Measurements from ENCODE around the gene SOX11. TPM values are rescaled to one million over a fixed set of nuclear protein-coding genes. Genes with fewer than 3 reads are reported as not detected.

SOX11 gene
- total RNA-seq, 1 experiment from 2014 or later: not detected

DNA sequence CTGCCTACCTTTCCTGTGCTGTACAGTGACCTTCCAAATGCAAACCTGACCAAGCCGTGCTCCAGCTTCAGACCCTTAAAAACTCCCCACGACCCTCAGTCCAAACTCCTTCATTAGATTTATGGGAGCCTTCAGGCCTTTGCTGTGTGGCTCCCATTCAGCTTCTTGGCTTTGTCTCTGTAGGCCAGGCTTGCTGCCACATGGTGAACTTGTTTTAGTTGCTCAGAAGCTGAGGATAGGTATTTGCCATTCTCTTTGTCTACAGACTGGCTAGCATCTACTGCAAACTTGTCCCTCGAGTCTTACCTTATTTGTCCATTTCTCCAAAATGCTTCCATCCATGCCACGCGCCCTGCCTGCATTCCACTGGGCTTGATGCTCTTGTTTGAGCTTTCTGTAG is 49.1 kb downstream of the SOX11 start:
- POLR2A ChIA-PET (ENCODE audit: unreplicated experiment): no interaction called here
- Histone ChIP-seq H3K9me3 (ENCODE audit: low read length) (no peaks in the 10 kb centered on the region), H3K9ac (ENCODE audit: low read length) (no peak overlapping the region), H3K4me2 (ENCODE audit: low read length) (no peak overlapping the region), H3K27ac (ENCODE audit: low read length) (no peak overlapping the region), H3F3A (ENCODE audit: low read length, unreplicated experiment) (no peaks in the 10 kb centered on the region), H3K36me3 (ENCODE audit: low read depth, low read length) (no peaks in the 10 kb centered on the region), H3K27me3 (ENCODE audit: low read length) (no peaks in the 10 kb centered on the region), H4K20me1 (ENCODE audit: low read length) (no peaks in the 10 kb centered on the region), H3K4me1 (ENCODE audit: insufficient read depth, low read length) (no peaks in the 10 kb centered on the region), H3K9me2 (replicated peaks; ENCODE audit: low read length) (no peaks in the 10 kb centered on the region), H3K4me3 (ENCODE audit: low read length) (no peak overlapping the region), H3K79me2 (ENCODE audit: low read length) (no peaks in the 10 kb centered on the region), H2AFZ (ENCODE audit: low read length) (no peak overlapping the region)
- CTCF ChIA-PET: no interaction called here
- ATAC-seq (no peak), DNase-seq (no peak)
- intact Hi-C loops (cut with micrococcal nuclease): no loop called here
- no TSS peak for BruUV-seq (replicated peaks)
- TF ChIP-seq, protein P1, sequence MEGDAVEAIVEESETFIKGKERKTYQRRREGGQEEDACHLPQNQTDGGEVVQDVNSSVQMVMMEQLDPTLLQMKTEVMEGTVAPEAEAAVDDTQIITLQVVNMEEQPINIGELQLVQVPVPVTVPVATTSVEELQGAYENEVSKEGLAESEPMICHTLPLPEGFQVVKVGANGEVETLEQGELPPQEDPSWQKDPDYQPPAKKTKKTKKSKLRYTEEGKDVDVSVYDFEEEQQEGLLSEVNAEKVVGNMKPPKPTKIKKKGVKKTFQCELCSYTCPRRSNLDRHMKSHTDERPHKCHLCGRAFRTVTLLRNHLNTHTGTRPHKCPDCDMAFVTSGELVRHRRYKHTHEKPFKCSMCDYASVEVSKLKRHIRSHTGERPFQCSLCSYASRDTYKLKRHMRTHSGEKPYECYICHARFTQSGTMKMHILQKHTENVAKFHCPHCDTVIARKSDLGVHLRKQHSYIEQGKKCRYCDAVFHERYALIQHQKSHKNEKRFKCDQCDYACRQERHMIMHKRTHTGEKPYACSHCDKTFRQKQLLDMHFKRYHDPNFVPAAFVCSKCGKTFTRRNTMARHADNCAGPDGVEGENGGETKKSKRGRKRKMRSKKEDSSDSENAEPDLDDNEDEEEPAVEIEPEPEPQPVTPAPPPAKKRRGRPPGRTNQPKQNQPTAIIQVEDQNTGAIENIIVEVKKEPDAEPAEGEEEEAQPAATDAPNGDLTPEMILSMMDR (conservative IDR thresholded peaks at IDR 0.05; ENCODE audit: low read depth, low read length): no peak
- no peak for TF ChIP-seq EZH2 (IDR thresholded peaks at IDR 0.05; ENCODE audit: low read length, unreplicated experiment)
- TF ChIP-seq EZH2phosphoT487 (IDR thresholded peaks at IDR 0.05; ENCODE audit: borderline replicate concordance, low read length): no peak

DNA sequence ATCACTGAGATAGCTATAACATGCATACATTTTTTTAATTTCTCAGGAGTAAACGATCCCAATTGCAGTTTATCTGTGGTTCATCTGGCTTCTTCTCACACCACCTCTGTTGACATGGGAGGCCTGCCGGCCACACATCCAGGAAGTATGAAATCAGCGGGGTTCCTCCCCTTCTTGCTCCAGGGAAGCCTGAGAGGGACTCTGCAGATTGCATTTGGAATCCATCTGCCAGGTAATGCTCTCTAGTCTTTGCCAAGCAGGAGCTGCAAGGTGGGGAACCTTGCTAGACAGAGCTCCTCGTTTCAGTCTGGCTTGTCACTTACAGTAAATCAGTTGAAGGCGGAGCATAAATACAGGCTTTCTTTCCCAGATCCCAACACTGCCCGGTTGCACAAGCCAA is 49.9 kb downstream of the SOX11 start:
- ATAC-seq (no peak), DNase-seq (no peak)
- no peak overlapping the region for H2AFZ ChIP-seq (ENCODE audit: low read length)
- intact Hi-C loops (cut with micrococcal nuclease): no loop called here
- no peak overlapping the region for H3K27ac ChIP-seq (ENCODE audit: low read length)
- H3K4me1 ChIP-seq (ENCODE audit: insufficient read depth, low read length): no peaks in the 10 kb centered on the region
- no peak overlapping the region for H3K9ac ChIP-seq (ENCODE audit: low read length)
- H3K79me2 ChIP-seq (ENCODE audit: low read length): no peaks in the 10 kb centered on the region
- H3K4me3 ChIP-seq (ENCODE audit: low read length): no peak overlapping the region
- no peaks in the 10 kb centered on the region for H3K9me3 ChIP-seq (ENCODE audit: low read length)
- TF ChIP-seq EZH2 (IDR thresholded peaks at IDR 0.05; ENCODE audit: low read length, unreplicated experiment): no peak
- no peak for TF ChIP-seq EZH2phosphoT487 (IDR thresholded peaks at IDR 0.05; ENCODE audit: borderline replicate concordance, low read length)
- TF ChIP-seq, protein P1 (conservative IDR thresholded peaks at IDR 0.05; ENCODE audit: low read depth, low read length): no peak
- BruUV-seq (replicated peaks): no TSS peak
- no peaks in the 10 kb centered on the region for H3K9me2 ChIP-seq (replicated peaks; ENCODE audit: low read length)
- no peaks in the 10 kb centered on the region for H4K20me1 ChIP-seq (ENCODE audit: low read length)
- CTCF ChIA-PET: no interaction called here
- H3K36me3 ChIP-seq (ENCODE audit: low read depth, low read length): no peaks in the 10 kb centered on the region
- H3F3A ChIP-seq (ENCODE audit: low read length, unreplicated experiment): no peaks in the 10 kb centered on the region
- H3K4me2 ChIP-seq (ENCODE audit: low read length): no peak overlapping the region
- POLR2A ChIA-PET (ENCODE audit: unreplicated experiment): no interaction called here
- H3K27me3 ChIP-seq (ENCODE audit: low read length): no peaks in the 10 kb centered on the region

DNA sequence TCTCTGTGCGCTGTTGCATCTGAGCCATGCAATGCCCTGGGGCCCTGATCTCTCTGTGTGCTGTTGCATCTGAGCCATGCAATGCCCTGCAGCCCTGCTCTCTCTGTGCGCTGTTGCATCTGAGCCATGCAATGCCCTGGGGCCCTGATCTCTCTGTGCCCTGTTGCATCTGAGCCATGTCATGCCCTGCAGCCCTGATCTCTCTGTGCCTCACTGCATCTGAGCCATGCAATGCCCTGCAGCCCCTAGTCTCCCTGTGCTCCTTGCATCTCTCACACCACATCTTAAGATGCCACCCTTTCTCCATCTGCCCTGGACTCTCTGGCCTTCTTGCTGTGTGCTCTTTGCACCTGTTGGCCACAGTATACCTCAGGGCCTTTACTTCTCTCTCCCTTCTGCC is 56.2 kb downstream of the SOX11 start:
- DNase-seq: no peak
- Histone ChIP-seq H3K79me2 (ENCODE audit: low read length) (no peaks in the 10 kb centered on the region), H3K4me3 (ENCODE audit: low read length) (no peak overlapping the region), H3K9ac (ENCODE audit: low read length) (no peak overlapping the region), H3K9me2 (replicated peaks; ENCODE audit: low read length) (no peaks in the 10 kb centered on the region), H3F3A (ENCODE audit: low read length, unreplicated experiment) (no peaks in the 10 kb centered on the region), H3K27me3 (ENCODE audit: low read length) (no peaks in the 10 kb centered on the region), H4K20me1 (ENCODE audit: low read length) (no peaks in the 10 kb centered on the region), H3K4me2 (ENCODE audit: low read length) (no peak overlapping the region), H2AFZ (ENCODE audit: low read length) (no peak overlapping the region), H3K4me1 (ENCODE audit: insufficient read depth, low read length) (no peaks in the 10 kb centered on the region), H3K36me3 (ENCODE audit: low read depth, low read length) (no peaks in the 10 kb centered on the region), H3K27ac (ENCODE audit: low read length) (no peak overlapping the region), H3K9me3 (ENCODE audit: low read length) (no peaks in the 10 kb centered on the region)
- ChIA-PET CTCF (no interaction called here), POLR2A (ENCODE audit: unreplicated experiment) (no interaction called here)
- BruUV-seq (replicated peaks): no TSS peak
- TF ChIP-seq EZH2phosphoT487 (IDR thresholded peaks at IDR 0.05; ENCODE audit: borderline replicate concordance, low read length): no peak
- TF ChIP-seq, protein P1 (conservative IDR thresholded peaks at IDR 0.05; ENCODE audit: low read depth, low read length): no peak
- no peak for TF ChIP-seq EZH2 (IDR thresholded peaks at IDR 0.05; ENCODE audit: low read length, unreplicated experiment)
- ATAC-seq: no peak
- intact Hi-C loops (cut with micrococcal nuclease): no loop called here
